Measurements from ENCODE around the gene THAP10. TPM values are rescaled to one million over a fixed set of nuclear protein-coding genes. Genes with fewer than 3 reads are reported as not detected.
"Not testable (repeated sequence)": the region's sequence is repeated elsewhere in the genome, so short reads cannot be mapped to it uniquely, and the experiment has no call there.

The THAP10 gene
- polyA plus RNA-seq, 1 donor from 2014 or later = 0.68 TPM

GRCh38 chr15:70907784-70908471 is 15.7 kb upstream of the THAP10 start:
- peaks cover 2 to 14% (median 10%) of the 10 kb centered on the region in 3 donors for H3K9me3 Mint-ChIP-seq
- peaks cover 5% of the 10 kb centered on the region for H3K27me3 Mint-ChIP-seq
- H3K36me3 Mint-ChIP-seq = peaks cover 2% of the 10 kb centered on the region
- no peak overlapping the region for H3K4me3 Mint-ChIP-seq
- H3K4me1 Mint-ChIP-seq = no peaks in the 10 kb centered on the region
- H3K27ac Mint-ChIP-seq = peak overlapping the region in 1 of 3 donors; percentile 39

GRCh38 chr15:70906842-70907241 is 14.6 kb upstream of the THAP10 start:
- Mint-ChIP-seq H3K4me3 (no peak overlapping the region), H3K4me1 (no peaks in the 10 kb centered on the region), H3K27ac (no peak overlapping the region), H3K9me3 (peaks cover 2 to 14% (median 10%) of the 10 kb centered on the region in 3 donors), H3K36me3 (peaks cover 2% of the 10 kb centered on the region), H3K27me3 (peaks cover 5% of the 10 kb centered on the region)

- Mint-ChIP-seq H3K4me3 (no peak overlapping the region), H3K9me3 (no peaks in the 10 kb centered on the region), H3K4me1 (no peaks in the 10 kb centered on the region), H3K27me3 (peaks cover 3% of the 10 kb centered on the region), H3K36me3 (peaks cover 2% of the 10 kb centered on the region), H3K27ac (peak overlapping the region in 1 of 3 donors; percentile 15)
Measured at GRCh38 chr15:70902107-70902506, 9.9 kb upstream of the THAP10 start.

GRCh38 chr15:70892912-70893560 is 803 bp upstream of the THAP10 start:
- Mint-ChIP-seq H3K4me3 (peak overlapping the region; percentile 92 to 98 (median 94)), H3K9me3 (peaks cover 0 to 1% (median 0%) of the 10 kb centered on the region in 3 donors), H3K27ac (peak overlapping the region; percentile 34 to 80 (median 65)), H3K4me1 (peaks cover 6 to 10% (median 9%) of the 10 kb centered on the region in 3 donors), H3K27me3 (peaks cover 7% of the 10 kb centered on the region), H3K36me3 (no peaks in the 10 kb centered on the region)

DNA sequence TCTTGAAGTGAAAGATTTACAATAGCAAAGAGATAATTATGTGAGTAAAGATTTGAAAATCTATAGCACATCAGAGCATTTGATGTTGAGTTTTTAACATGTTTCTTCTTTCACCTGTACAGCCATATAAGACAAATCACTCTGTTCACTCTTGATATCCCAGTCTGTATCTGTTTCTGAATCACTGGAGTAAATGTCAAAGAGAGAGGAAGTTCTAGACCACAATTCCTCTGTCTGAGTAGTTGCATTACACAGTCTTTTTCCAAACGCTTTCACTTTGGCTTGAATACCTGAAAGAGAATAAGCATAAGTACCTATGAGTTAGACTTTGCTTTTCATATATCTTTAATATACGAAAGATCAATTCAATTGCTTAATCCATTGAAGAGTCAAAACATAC is 9.9 kb downstream of the THAP10 start:
- Mint-ChIP-seq H3K27me3 (peaks cover 1% of the 10 kb centered on the region), H3K4me3 (no peak overlapping the region), H3K36me3 (no peaks in the 10 kb centered on the region), H3K27ac (no peak overlapping the region), H3K9me3 (no peaks in the 10 kb centered on the region), H3K4me1 (no peaks in the 10 kb centered on the region)

DNA sequence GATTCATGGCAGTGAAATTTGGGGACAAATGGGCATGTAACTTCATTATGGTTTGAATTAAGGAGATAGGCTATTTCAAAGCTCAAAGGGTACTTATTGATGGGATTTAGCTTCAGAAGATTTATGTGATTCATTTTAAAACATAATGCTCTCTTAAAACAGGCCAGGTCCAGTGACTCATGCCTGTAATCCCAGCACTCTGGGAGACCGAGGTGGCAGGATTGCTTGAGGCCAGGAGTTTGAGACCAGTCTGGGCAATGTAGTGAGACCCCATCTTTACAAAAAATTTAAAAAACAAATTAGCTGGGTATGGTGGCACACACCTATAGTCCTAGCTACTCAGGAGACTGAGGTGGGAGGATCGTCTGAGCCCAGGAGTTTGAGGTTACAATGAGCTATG is 11.5 kb downstream of the THAP10 start:
- H3K27ac Mint-ChIP-seq = no peak overlapping the region
- no peak overlapping the region for H3K4me3 Mint-ChIP-seq
- peaks cover 7% of the 10 kb centered on the region for H3K27me3 Mint-ChIP-seq

DNA sequence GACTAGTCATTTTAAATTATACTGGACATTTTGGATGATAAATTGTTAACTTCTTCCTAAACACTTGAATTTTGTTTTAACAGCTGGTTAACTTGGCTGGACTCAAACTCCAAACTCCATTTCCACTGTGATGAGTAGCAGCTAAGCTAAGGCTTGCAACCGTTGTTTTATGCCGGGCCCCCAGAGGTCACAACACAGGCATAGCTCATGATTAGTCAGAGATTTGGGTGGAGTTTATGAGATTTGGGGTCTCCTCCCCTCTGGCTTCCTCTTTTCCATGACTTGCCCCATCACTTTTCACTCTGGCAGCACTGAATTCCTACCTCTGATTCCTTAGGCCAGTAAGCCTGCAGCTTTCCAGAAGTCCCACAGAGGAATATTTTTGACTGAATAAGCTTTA is 12.8 kb downstream of the THAP10 start:
- Mint-ChIP-seq H3K36me3 (no peaks in the 10 kb centered on the region), H3K9me3 (no peaks in the 10 kb centered on the region), H3K4me1 (no peaks in the 10 kb centered on the region), H3K27me3 (peaks cover 7% of the 10 kb centered on the region), H3K4me3 (no peak overlapping the region), H3K27ac (no peak overlapping the region)

More for the DNA sequence above, 11.5 kb downstream of the THAP10 start:
- H3K4me1 Mint-ChIP-seq = no peaks in the 10 kb centered on the region
- no peaks in the 10 kb centered on the region for H3K9me3 Mint-ChIP-seq
- no peaks in the 10 kb centered on the region for H3K36me3 Mint-ChIP-seq

GRCh38 chr15:70876683-70877082 is 15.6 kb downstream of the THAP10 start:
- H3K27me3 Mint-ChIP-seq = peaks cover 13% of the 10 kb centered on the region
- peaks cover 0 to 3% (median 0%) of the 10 kb centered on the region in 3 donors for H3K9me3 Mint-ChIP-seq

DNA sequence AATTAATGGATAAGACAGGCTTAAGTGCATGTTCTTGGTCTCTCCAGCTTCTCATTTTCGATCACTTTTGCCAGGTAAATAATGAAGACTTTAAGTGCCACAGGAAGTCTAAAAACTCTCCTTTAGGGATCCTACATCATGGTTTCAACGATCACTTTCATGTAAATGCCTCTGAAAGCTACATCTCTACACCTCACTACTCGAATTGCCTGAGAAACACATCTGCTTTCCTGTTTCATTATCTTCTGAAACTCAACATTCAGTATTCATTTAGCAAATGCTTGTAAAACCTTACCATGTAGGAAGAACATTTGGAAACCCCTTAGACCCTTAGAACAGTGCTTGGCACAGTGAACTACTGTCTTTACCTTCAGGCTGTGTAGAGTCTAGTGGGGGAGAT is 16.2 kb downstream of the THAP10 start:
- H3K9me3 Mint-ChIP-seq = peaks cover 0 to 3% (median 0%) of the 10 kb centered on the region in 3 donors
- no peaks in the 10 kb centered on the region for H3K36me3 Mint-ChIP-seq
- H3K27me3 Mint-ChIP-seq = peaks cover 13% of the 10 kb centered on the region
- no peak overlapping the region for H3K4me3 Mint-ChIP-seq
- no peak overlapping the region for H3K27ac Mint-ChIP-seq
- H3K4me1 Mint-ChIP-seq = no peaks in the 10 kb centered on the region

More at GRCh38 chr15:70876683-70877082, 15.6 kb downstream of the THAP10 start:
- H3K27ac Mint-ChIP-seq = no peak overlapping the region
- no peaks in the 10 kb centered on the region for H3K4me1 Mint-ChIP-seq
- no peak overlapping the region for H3K4me3 Mint-ChIP-seq
- no peaks in the 10 kb centered on the region for H3K36me3 Mint-ChIP-seq

DNA sequence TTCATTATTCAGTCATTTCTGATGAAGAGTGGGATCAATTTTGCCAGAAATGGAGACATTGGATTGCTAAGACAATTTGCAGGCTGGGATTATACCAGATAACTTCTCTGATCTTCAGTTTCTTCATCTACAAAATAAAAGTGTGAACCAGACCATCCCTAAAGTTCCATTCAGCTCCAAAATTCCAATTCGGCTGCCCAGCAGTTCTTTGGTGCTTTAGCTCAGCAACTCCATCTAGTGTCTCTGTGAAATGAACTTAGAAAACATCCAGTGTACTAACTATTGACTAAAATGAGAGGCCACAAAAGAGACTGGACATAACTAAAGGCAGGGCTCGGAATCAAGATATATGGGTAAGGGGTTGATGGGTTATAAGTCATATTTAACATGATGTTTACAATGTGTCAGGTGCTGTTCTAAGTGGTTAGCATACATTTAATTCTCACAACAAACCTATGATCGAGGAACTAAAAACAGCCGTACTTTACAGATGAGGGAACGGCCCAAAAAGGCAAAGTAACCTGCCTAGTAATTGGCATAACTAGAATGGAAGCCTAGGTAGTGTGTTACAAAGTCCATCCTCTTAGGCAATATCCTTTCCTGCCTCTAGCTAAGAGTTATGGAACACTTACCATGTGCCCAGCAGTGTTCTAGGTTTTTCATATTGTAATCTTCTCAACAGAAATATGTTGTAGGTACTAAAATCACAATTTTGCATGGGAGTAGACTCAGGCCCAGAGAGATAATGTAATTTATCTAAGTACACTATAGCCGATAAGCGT is 17.0 kb downstream of the THAP10 start:
- Mint-ChIP-seq H3K36me3 (no peaks in the 10 kb centered on the region), H3K9me3 (peaks cover 0 to 3% (median 0%) of the 10 kb centered on the region in 3 donors), H3K27me3 (peaks cover 13% of the 10 kb centered on the region), H3K4me1 (no peaks in the 10 kb centered on the region), H3K27ac (no peak overlapping the region), H3K4me3 (no peak overlapping the region)

- Mint-ChIP-seq H3K4me1 (no peaks in the 10 kb centered on the region), H3K27ac (no peak overlapping the region), H3K27me3 (peaks cover 13% of the 10 kb centered on the region), H3K36me3 (no peaks in the 10 kb centered on the region), H3K4me3 (no peak overlapping the region), H3K9me3 (peaks cover 0 to 3% (median 0%) of the 10 kb centered on the region in 3 donors)
Measured at GRCh38 chr15:70873232-70874054, 18.8 kb downstream of the THAP10 start.

DNA sequence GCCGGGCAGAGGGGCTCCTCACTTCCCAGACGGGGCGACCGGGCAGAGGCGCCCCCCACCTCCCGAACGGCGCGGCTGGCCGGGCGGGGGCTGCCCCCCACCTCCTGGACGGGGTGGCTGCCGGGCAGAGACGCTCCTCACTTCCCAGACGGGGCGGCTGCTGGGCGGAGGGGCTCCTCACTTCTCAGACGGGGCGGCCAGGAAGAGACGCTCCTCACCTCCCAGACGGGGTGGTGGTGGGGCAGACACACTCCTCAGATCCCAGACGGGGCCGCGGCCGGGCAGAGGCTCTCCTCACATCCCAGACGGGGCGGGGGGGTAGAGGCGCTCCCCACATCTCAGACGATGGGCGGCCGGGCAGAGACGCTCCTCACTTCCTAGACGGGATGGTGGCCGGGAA is 20.7 kb downstream of the THAP10 start:
- peaks cover 11% of the 10 kb centered on the region for H3K27me3 Mint-ChIP-seq
- not testable (repeated sequence) for H3K36me3 Mint-ChIP-seq, H3K27ac Mint-ChIP-seq, H3K4me3 Mint-ChIP-seq, H3K4me1 Mint-ChIP-seq, H3K9me3 Mint-ChIP-seq

GRCh38 chr15:70870051-70870450 is 22.2 kb downstream of the THAP10 start:
- no peak overlapping the region for H3K27ac Mint-ChIP-seq
- H3K4me1 Mint-ChIP-seq = no peaks in the 10 kb centered on the region
- no peaks in the 10 kb centered on the region for H3K36me3 Mint-ChIP-seq

DNA sequence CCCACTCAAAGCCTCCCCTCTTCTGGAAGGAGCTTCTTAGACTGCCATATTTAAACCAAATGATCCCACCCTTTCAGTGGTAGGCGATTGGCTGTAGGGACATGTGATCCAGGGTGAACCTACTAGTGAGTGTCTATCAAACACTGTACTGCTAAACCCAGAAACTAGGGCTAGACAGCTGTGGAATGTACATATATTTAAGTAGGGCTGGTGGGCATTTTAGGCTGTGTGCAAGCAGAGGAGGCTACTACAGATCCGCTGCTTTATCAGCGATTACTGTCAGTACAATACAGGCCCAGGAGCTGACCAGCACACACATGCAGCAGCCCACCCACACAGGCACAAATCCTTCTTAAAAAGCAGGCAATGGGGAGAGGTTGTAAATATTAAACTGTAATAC is 22.9 kb downstream of the THAP10 start:
- Mint-ChIP-seq H3K27me3 (peaks cover 6% of the 10 kb centered on the region), H3K4me1 (no peaks in the 10 kb centered on the region), H3K9me3 (peaks cover 0 to 3% (median 3%) of the 10 kb centered on the region in 3 donors), H3K36me3 (no peaks in the 10 kb centered on the region), H3K27ac (no peak overlapping the region), H3K4me3 (no peak overlapping the region)

More at GRCh38 chr15:70870051-70870450, 22.2 kb downstream of the THAP10 start:
- H3K4me3 Mint-ChIP-seq = no peak overlapping the region
- H3K27me3 Mint-ChIP-seq = peaks cover 6% of the 10 kb centered on the region
- peaks cover 0 to 3% (median 3%) of the 10 kb centered on the region in 3 donors for H3K9me3 Mint-ChIP-seq

All from IgD-negative memory B cell (primary cell).